Measurements from ENCODE around the gene TNFRSF1A.
A peak's percentile ranks its signal among the peaks of the same experiment; 100 is the strongest.

Gene TNFRSF1A

DNA sequence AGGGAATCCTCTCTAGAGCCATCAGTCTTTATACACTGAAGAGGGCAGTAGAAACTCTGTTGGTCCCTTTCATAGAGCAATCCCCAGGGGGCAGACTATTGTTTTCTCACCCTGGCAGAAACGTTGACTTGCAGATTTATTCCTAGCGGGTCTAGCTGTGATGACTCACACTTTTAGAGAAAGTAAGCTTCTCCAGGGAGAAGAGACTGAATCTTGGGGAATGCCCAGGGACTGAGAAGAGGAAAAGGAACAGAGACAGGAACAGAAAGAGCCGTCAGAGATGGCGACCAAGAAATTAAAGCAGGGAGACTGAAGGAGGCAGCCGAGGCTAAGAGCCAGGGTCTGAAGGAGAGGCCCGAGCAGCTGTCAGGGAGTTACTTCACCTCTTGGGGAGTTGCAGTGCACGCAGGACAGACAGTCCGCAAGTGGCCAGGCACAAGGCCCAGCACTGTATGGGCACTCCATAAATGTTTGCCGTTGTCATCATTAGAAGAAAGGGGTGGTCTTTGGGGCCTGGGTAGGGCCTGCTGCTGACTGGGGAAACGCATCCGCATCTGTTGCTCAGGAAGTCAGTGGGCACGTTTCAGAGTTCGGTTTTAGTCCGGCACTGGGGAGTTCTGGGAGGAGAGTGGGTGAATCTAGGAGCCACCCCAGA, 18.4 kb downstream of the TNFRSF1A start:
- DNase-seq: peak; percentile 95

GRCh38 chr12:6322969-6323339, 18.9 kb downstream of the TNFRSF1A start:
- no peak for DNase-seq

- DNase-seq: no peak
Observed at GRCh38 chr12:6322352-6322751, 19.5 kb downstream of the TNFRSF1A start.

- DNase-seq: no peak
Observed at GRCh38 chr12:6321905-6322304, 20.0 kb downstream of the TNFRSF1A start.

DNA sequence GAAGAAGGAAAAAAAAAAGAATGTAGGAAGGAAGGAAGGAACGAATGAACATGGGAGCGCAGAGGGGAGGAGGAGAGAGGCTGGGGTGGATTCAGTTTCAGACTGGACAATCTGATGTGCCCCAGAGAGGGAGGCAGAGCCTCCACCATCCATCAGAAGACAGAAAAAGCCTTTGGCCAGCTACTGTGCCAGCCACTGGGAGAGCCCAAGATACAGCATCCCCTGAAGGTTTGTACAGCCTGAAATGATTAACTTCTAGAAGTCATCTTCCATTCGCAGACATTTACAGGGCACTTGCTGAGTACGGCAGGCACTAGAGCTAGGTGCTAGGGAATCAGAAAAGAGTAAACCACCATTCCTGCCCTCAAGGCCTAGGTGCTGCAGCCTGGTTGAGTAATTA, 22.4 kb downstream of the TNFRSF1A start:
- DNase-seq: no peak

- no peak for DNase-seq
Observed at GRCh38 chr12:6318440-6318879, 23.4 kb downstream of the TNFRSF1A start.

DNA sequence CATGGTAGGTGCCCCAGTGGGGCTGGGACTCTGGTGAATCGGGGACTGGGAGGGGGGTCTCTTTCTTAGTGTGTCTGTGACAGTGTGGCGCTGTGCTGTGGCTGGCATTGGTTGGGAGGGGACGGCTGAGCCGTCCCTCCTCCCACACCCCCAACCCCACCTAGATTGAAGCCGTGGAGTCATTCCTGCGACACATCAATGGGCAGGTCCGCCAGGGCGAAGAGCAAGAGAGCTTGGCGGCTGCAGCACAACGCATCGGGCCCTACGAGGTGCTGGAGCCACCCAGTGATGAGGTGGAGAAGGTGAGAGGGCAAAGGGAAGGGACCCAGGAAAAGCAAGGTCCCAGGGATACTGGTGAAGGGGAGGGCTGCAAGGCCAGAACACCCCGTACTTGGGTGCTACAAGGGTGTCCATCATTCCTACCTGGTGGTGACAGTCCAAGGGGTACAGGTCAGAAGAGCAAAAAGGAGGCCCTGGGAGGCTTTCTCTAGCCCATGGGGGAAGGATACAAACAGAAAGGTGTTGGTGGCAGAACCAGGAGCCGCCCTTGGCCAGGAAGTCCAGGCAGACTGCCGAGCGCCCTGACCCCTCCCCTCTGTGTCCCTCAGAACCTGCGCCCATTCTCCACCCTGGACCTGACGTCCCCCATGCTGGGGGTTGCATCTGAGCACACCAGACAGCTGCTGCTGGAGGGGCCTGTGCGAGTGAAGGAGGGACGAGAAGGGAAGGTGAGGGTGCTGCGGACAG, 24.0 kb downstream of the TNFRSF1A start:
- DNase-seq: no peak

GRCh38 chr12:6316921-6317692, 24.8 kb downstream of the TNFRSF1A start:
- DNase-seq: no peak

GRCh38 chr12:6315704-6316597, 25.9 kb downstream of the TNFRSF1A start:
- no peak for DNase-seq

GRCh38 chr12:6315184-6315583, 26.7 kb downstream of the TNFRSF1A start:
- no peak for DNase-seq

DNA sequence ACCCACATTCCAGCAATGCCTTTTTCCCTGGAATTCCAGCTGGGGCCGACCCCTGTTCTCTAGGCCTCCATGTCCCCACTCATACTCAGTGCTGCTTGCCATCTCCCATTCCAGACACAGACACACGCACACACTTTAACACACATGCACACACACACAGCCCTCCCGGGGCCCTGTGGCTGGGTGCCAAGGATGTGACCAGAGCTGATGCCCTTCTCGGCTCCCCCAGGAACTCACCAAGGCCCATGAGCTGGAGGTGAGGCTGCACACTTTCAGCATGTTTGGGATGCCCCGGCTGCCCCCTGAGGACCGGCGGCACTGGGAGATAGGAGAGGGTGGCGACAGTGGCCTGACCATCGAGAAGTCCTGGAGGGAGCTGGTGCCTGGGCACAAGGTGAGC, 27.1 kb downstream of the TNFRSF1A start:
- no peak for DNase-seq

GRCh38 chr12:6313326-6313940, 28.4 kb downstream of the TNFRSF1A start:
- DNase-seq: no peak

DNA sequence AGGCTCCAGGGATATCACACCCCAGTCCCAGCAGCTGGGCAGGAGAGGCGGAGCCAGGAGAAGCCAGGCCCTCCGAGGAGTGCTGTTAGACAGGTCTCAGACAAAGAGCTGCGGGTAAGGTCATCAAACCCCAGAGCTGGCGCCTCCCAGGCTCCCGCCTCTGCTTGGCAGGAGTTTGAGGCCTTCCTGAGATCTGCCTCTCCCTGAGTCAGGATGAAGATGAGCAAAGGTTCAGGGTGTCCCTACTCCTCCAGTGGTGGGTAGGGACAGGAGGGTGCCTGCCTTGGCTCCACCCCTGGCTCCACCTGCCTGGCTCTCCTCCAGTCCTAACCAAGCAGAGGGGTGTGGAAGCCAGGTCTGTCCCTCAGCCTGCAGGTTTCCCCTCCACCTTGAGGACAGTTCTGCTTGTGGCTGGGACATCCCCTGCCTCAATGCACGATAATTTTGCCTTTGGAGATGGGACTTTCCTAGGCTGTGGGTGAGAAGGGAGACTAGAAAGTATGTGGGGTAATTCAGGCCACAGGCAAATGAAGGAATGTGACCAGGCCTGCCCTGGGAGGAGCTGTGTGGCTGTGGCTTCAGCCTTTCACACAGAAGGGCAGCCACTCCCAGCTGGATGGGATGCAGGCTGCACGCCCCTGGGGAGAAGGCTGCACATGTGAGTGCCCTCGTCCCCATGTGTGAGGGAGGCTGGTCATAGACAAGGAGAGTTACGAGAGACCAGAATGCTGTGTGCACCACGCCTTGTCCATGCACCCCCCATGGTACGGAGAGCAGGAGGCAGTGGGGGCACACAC, 29.1 kb downstream of the TNFRSF1A start:
- no peak for DNase-seq

DNA sequence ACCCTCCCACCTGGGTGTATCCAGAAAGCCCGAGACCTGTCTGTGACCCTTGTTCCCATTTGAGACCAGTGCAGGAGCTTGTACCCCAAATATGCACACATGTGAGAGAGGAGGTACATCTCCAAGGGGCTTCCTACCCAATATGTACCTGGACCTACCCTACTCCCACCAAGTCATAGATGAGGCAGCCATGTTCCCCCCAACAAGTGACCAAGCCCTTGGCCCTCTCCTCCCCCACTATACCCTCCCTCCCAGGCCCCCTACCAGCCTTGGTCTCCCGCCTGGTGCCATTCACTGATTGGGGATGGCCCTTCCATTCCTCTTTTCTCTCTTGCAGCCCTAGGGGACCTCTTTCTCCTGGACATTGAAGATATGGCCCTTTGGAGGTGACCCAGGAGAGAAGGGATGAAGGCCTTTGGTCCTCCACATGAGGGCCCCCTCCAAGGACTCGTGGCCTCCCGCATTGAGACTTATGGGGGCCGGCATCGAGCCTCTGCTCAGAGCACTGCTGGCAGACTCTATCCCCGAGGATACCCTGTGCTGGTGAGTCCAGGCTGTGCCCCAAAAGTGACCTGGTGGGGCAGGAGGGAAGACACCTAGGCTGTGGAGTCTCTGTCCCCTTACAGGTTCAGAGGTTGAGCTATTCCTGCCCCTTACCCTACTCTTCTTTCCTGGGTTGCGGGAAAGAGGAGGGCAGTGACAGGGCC, 29.9 kb downstream of the TNFRSF1A start:
- DNase-seq: no peak

GRCh38 chr12:6310771-6311610, 30.9 kb downstream of the TNFRSF1A start:
- DNase-seq: no peak

DNA sequence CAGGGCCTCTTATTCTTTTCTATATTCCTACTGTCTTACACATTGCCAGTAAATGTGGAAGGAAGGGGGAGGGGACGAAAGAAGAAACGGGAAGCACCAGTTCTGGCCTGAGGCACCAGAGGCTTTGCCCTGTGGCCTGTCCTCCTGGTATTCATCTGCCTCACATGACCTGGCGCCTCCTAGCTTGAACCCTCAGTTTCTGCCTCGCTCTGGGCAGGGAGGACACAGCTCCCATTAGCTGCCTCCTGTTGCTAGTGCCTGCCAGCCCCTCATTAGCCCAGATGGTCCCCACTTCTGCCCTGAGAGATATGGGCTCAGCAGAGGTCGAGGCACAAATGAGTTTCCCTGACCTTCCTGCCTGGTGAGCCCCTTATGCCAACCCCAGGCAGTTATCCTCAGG, 34.3 kb downstream of the TNFRSF1A start:
- DNase-seq: no peak

- DNase-seq: no peak
Observed at GRCh38 chr12:6306599-6307220, 35.2 kb downstream of the TNFRSF1A start.

- DNase-seq: no peak
Observed at GRCh38 chr12:6306151-6306550, 35.7 kb downstream of the TNFRSF1A start.

DNA sequence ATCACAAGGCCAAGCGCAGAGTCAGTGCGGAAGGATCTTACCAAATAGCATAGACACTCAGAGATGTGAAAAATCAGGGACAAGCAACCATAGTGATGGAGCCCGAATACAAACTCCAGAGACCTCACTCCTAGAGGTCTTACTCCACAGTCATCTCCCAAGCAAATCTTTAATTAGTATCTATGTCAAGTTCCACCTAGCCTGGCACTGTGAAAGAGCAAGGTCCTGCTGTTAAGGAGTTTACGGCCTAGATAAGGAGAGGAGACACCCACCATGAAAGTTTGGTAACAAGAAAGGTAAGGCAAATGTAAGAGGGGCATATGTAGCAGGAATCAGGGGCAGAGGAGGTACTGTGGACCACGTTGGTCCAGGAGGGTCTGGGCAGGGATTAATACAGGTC, 38.8 kb downstream of the TNFRSF1A start:
- DNase-seq: no peak
